ENCODE measurements around the gene APOC4. TPM values are rescaled to one million over a fixed set of nuclear protein-coding genes. Genes with fewer than 3 reads are reported as not detected.

Gene APOC4
- total RNA-seq, 3 donors from 2014 or later (not counting 1 experiment from before 2014, with no cell fraction given): not detected

DNA sequence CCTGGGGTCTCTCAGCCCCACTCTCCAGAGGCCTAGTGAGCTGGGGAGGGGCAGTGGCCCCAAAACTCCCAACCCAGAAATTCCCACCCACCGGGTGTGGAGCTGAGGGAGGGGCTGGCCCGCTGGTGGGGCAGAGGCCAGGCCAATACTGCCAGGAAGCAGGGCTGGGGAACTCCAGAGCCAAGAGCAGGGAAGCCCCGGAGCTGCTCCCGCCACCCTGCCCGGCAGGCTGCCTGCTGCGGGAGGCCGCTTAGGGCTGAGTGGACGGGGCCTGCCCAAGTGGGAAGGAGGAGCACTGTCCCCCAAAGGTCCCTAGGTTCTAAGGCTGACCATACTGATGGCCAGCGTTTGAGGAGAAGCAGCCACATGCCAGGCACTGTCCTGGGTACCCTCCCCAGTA lies 46.2 kb downstream of the APOC4 start:
- H3K36me3 Mint-ChIP-seq: no peaks in the 10 kb centered on the region
- Histone ChIP-seq H3K36me3 (ENCODE audit: control insufficient read depth, insufficient read depth, low read length) (peaks cover 71% of the 10 kb centered on the region), H3K27ac (ENCODE audit: low read length) (no peak overlapping the region), H3K4me1 (ENCODE audit: control insufficient read depth, insufficient read depth, low read length) (peaks cover 39% of the 10 kb centered on the region), H3K4me3 (ENCODE audit: low read length) (no peak overlapping the region), H3K9me3 (ENCODE audit: control insufficient read depth, insufficient read depth, low read length) (no peaks in the 10 kb centered on the region), H3K27me3 (ENCODE audit: control insufficient read depth, insufficient read depth, low read length) (no peaks in the 10 kb centered on the region)
- WGBS (ENCODE audit: insufficient coverage): 96% methylated on average over 9 of the region's 9 CpGs
- no peak overlapping the region for H3K27ac Mint-ChIP-seq
- H3K27me3 Mint-ChIP-seq (ENCODE audit: low read depth in 2 of 2): no peaks in the 10 kb centered on the region
- no peak for DNase-seq
- ATAC-seq: no peak
- H3K4me1 Mint-ChIP-seq: peaks cover 10 to 29% of the 10 kb centered on the region in 2 donors
- H3K9me3 Mint-ChIP-seq: no peaks in the 10 kb centered on the region
- no peak overlapping the region for H3K4me3 Mint-ChIP-seq
- no peak for TF ChIP-seq CTCF (IDR thresholded peaks at IDR 0.05)
- intact Hi-C loops (cut with micrococcal nuclease): no loop called here

GRCh38 chr19:44988896-44989556 lies 47.0 kb downstream of the APOC4 start:
- no peak overlapping the region for H3K27ac ChIP-seq (ENCODE audit: low read length)
- no peaks in the 10 kb centered on the region for H3K9me3 ChIP-seq (ENCODE audit: control insufficient read depth, insufficient read depth, low read length)
- DNase-seq (peak; percentile 48 to 82), ATAC-seq (peak; percentile 70 to 89 (median 71))
- H3K4me3 Mint-ChIP-seq: no peak overlapping the region
- peaks cover 69% of the 10 kb centered on the region for H3K36me3 ChIP-seq (ENCODE audit: control insufficient read depth, insufficient read depth, low read length)
- no peaks in the 10 kb centered on the region for H3K27me3 Mint-ChIP-seq (ENCODE audit: low read depth in 2 of 2)
- H3K9me3 Mint-ChIP-seq: no peaks in the 10 kb centered on the region
- intact Hi-C loops (cut with micrococcal nuclease): loop anchor here (1.0 kb wide), 2 partner anchors 70 to 349 kb away; no protein-coding TSS in a partner anchor
- H3K27ac Mint-ChIP-seq: peak overlapping the region in 1 of 2 donors; percentile 13
- H3K27me3 ChIP-seq (ENCODE audit: control insufficient read depth, insufficient read depth, low read length): no peaks in the 10 kb centered on the region
- H3K36me3 Mint-ChIP-seq: no peaks in the 10 kb centered on the region
- TF ChIP-seq CTCF (IDR thresholded peaks at IDR 0.05): peak; percentile 57
- WGBS (ENCODE audit: insufficient coverage): 93% methylated on average over 15 of the region's 15 CpGs
- H3K4me1 ChIP-seq (ENCODE audit: control insufficient read depth, insufficient read depth, low read length): peaks cover 32% of the 10 kb centered on the region
- peaks cover 9 to 27% of the 10 kb centered on the region in 2 donors for H3K4me1 Mint-ChIP-seq
- H3K4me3 ChIP-seq (ENCODE audit: low read length): no peak overlapping the region

DNA sequence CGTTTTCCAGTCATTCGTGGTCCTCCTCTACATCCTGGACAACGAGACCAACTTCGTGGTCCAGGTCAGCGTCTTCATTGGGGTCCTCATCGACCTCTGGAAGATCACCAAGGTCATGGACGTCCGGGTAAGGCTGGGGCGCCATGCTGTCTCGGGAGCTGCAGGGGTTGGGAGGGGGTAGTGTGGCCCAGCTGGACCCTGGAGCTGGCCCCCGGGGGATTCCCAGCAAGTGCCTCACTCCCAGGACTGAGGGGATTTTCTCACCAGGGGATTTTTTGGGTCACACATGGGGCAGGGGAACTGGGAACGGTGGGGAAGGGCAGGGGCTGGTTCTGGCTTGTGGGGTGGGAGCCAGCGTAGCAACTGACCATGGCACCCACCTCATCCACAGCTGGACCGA lies 48.4 kb downstream of the APOC4 start:
- DNase-seq: no peak
- peaks cover 0 to 16% of the 10 kb centered on the region in 2 donors for H3K4me1 Mint-ChIP-seq
- intact Hi-C loops (cut with micrococcal nuclease): no loop called here
- Histone ChIP-seq H3K4me3 (ENCODE audit: low read length) (no peak overlapping the region), H3K4me1 (ENCODE audit: control insufficient read depth, insufficient read depth, low read length) (peaks cover 18% of the 10 kb centered on the region), H3K27me3 (ENCODE audit: control insufficient read depth, insufficient read depth, low read length) (no peaks in the 10 kb centered on the region), H3K36me3 (ENCODE audit: control insufficient read depth, insufficient read depth, low read length) (peaks cover 60% of the 10 kb centered on the region), H3K27ac (ENCODE audit: low read length) (no peak overlapping the region), H3K9me3 (ENCODE audit: control insufficient read depth, insufficient read depth, low read length) (no peaks in the 10 kb centered on the region)
- H3K27me3 Mint-ChIP-seq (ENCODE audit: low read depth in 2 of 2): no peaks in the 10 kb centered on the region
- H3K4me3 Mint-ChIP-seq: no peak overlapping the region
- 94% methylated on average over 14 of the region's 14 CpGs for WGBS (ENCODE audit: insufficient coverage)
- no peaks in the 10 kb centered on the region for H3K9me3 Mint-ChIP-seq
- H3K36me3 Mint-ChIP-seq: no peaks in the 10 kb centered on the region
- no peak overlapping the region for H3K27ac Mint-ChIP-seq
- ATAC-seq: no peak
- TF ChIP-seq CTCF (IDR thresholded peaks at IDR 0.05): no peak

DNA sequence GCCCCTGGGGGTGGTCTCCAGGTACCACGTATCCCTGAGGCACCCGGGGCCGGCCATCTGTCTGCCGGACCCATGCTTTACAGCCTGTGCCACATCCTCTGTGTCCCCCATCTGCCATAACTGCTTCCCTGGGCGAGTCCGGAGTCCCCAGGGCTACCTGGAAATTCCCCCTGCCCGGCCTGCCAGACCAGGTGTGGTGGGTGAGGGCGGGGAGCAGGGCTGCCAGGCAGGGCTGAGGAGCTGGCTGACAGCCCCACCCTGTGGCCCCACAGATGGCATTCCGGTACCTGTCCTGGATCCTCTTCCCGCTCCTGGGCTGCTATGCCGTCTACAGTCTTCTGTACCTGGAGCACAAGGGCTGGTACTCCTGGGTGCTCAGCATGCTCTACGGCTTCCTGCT lies 48.9 kb downstream of the APOC4 start:
- H3K36me3 ChIP-seq (ENCODE audit: control insufficient read depth, insufficient read depth, low read length): peaks cover 55% of the 10 kb centered on the region
- Mint-ChIP-seq H3K27ac (no peak overlapping the region), H3K36me3 (no peaks in the 10 kb centered on the region), H3K9me3 (no peaks in the 10 kb centered on the region), H3K27me3 (ENCODE audit: low read depth in 2 of 2) (no peaks in the 10 kb centered on the region), H3K4me1 (peaks cover 0 to 16% of the 10 kb centered on the region in 2 donors), H3K4me3 (no peak overlapping the region)
- intact Hi-C loops (cut with micrococcal nuclease): no loop called here
- peaks cover 13% of the 10 kb centered on the region for H3K4me1 ChIP-seq (ENCODE audit: control insufficient read depth, insufficient read depth, low read length)
- H3K4me3 ChIP-seq (ENCODE audit: low read length): no peak overlapping the region
- H3K9me3 ChIP-seq (ENCODE audit: control insufficient read depth, insufficient read depth, low read length): no peaks in the 10 kb centered on the region
- no peak for TF ChIP-seq CTCF (IDR thresholded peaks at IDR 0.05)
- 94% methylated on average over 12 of the region's 12 CpGs for WGBS (ENCODE audit: insufficient coverage)
- ATAC-seq: no peak
- no peaks in the 10 kb centered on the region for H3K27me3 ChIP-seq (ENCODE audit: control insufficient read depth, insufficient read depth, low read length)
- H3K27ac ChIP-seq (ENCODE audit: low read length): no peak overlapping the region
- no peak for DNase-seq

Data from natural killer cell (primary cell).